Loucy (cell line): ENCODE data around the gene PAX3.

Experiments
- H2AFZ ChIP-seq: fragments of 200-600 bp; sonication (generic); 2 replicates; pipeline ENCODE4 v1.6.0; 2016; ENCODE audit warnings: antibody characterized with exemption, mild to moderate bottlenecking, low read length, moderate library complexity
- H3F3A ChIP-seq: fragments of 200-600 bp; 2 replicates; pipeline ENCODE4 v1.6.0; 2016; ENCODE audit warnings: antibody characterized with exemption, low read depth, mild to moderate bottlenecking
- H3K27me3 ChIP-seq: fragments of 200-600 bp; sonication (generic); 2 replicates; pipeline ENCODE4 v1.6.1; 2014; ENCODE audit warnings: low read length, mild to moderate bottlenecking; ENCODE audit not compliant: insufficient read depth, poor library complexity, severe bottlenecking
- H3K36me3 ChIP-seq: fragments of 200-600 bp; sonication (generic); 2 replicates; pipeline ENCODE4 v1.6.1; 2016; ENCODE audit warnings: low read length; ENCODE audit not compliant: insufficient read depth
- H3K4me1 ChIP-seq: fragments of 200-600 bp; sonication (generic); 2 replicates; pipeline ENCODE4 v1.5.1; 2014; ENCODE audit warnings: low read length, mild to moderate bottlenecking; ENCODE audit not compliant: insufficient read depth, poor library complexity, severe bottlenecking
- H3K4me2 ChIP-seq: fragments of 200-600 bp; sonication (generic); 2 replicates; pipeline ENCODE4 v1.6.0; 2014; ENCODE audit warnings: antibody characterized with exemption, low read length, low read depth, mild to moderate bottlenecking; ENCODE audit not compliant: poor library complexity, severe bottlenecking
- H3K4me3 ChIP-seq: fragments of 200-600 bp; sonication (generic); 2 replicates; pipeline ENCODE4 v1.5.1; 2014; ENCODE audit warnings: low read length, mild to moderate bottlenecking, mixed read lengths; ENCODE audit not compliant: poor library complexity, severe bottlenecking
- H3K79me2 ChIP-seq: fragments of 200-600 bp; sonication (generic); 2 replicates; pipeline ENCODE4 v1.6.1; 2014; ENCODE audit warnings: low read length; ENCODE audit not compliant: insufficient read depth
- H3K9ac ChIP-seq: fragments of 200-600 bp; sonication (generic); 2 replicates; pipeline ENCODE4 v1.6.0; 2014; ENCODE audit warnings: mild to moderate bottlenecking, low read depth, low read length, moderate library complexity; ENCODE audit not compliant: poor library complexity, severe bottlenecking
- H3K9me2 ChIP-seq: fragments of 200-600 bp; sonication (generic); replicated peaks from 2 replicates; pipeline ENCODE4 v1.6.1; 2016; ENCODE audit warnings: low read depth, low read length, mixed read lengths
- H3K9me3 ChIP-seq: fragments of 200-600 bp; sonication (generic); 2 replicates; pipeline ENCODE4 v1.6.1; 2014; ENCODE audit warnings: mild to moderate bottlenecking, antibody characterized with exemption, low read length, low read depth; ENCODE audit not compliant: insufficient read depth
- H4K20me1 ChIP-seq: fragments of 200-600 bp; sonication (generic); 2 replicates; pipeline ENCODE4 v1.6.0; 2014; ENCODE audit warnings: antibody characterized with exemption, low read length, mild to moderate bottlenecking; ENCODE audit not compliant: insufficient read depth, poor library complexity, severe bottlenecking
- EZH2phosphoT487 ChIP-seq: fragments of 200-600 bp; IDR thresholded peaks from 2 replicates; pipeline ENCODE4 v1.6.1; 2018; ENCODE audit warnings: antibody characterized with exemption, mild to moderate bottlenecking, moderate library complexity, borderline replicate concordance
- TF ChIP-seq, protein P1 (sequence below): fragments of 200-600 bp; sonication (generic); conservative IDR thresholded peaks from 2 replicates; pipeline ENCODE4 v1.5.1; 2014; ENCODE audit warnings: mild to moderate bottlenecking, antibody characterized with exemption, low read length

PAX3 gene

GRCh38 chr2:222303828-222304736 is 5.3 kb upstream of the PAX3 start:
- no peaks in the 10 kb centered on the region for H3K79me2 ChIP-seq
- no peaks in the 10 kb centered on the region for H3K36me3 ChIP-seq
- no peak overlapping the region for H3K4me2 ChIP-seq
- H4K20me1 ChIP-seq = no peaks in the 10 kb centered on the region
- no peaks in the 10 kb centered on the region for H3K4me1 ChIP-seq
- H3F3A ChIP-seq = no peaks in the 10 kb centered on the region
- TF ChIP-seq, protein P1, sequence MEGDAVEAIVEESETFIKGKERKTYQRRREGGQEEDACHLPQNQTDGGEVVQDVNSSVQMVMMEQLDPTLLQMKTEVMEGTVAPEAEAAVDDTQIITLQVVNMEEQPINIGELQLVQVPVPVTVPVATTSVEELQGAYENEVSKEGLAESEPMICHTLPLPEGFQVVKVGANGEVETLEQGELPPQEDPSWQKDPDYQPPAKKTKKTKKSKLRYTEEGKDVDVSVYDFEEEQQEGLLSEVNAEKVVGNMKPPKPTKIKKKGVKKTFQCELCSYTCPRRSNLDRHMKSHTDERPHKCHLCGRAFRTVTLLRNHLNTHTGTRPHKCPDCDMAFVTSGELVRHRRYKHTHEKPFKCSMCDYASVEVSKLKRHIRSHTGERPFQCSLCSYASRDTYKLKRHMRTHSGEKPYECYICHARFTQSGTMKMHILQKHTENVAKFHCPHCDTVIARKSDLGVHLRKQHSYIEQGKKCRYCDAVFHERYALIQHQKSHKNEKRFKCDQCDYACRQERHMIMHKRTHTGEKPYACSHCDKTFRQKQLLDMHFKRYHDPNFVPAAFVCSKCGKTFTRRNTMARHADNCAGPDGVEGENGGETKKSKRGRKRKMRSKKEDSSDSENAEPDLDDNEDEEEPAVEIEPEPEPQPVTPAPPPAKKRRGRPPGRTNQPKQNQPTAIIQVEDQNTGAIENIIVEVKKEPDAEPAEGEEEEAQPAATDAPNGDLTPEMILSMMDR = no peak
- TF ChIP-seq EZH2phosphoT487 = no peak
- H2AFZ ChIP-seq = no peak overlapping the region
- H3K27me3 ChIP-seq = no peaks in the 10 kb centered on the region
- H3K9me2 ChIP-seq = no peaks in the 10 kb centered on the region
- no peak overlapping the region for H3K4me3 ChIP-seq
- H3K9me3 ChIP-seq = peaks cover 3% of the 10 kb centered on the region; the same call in 1 of the 2 replicates
- H3K9ac ChIP-seq = no peak overlapping the region

DNA sequence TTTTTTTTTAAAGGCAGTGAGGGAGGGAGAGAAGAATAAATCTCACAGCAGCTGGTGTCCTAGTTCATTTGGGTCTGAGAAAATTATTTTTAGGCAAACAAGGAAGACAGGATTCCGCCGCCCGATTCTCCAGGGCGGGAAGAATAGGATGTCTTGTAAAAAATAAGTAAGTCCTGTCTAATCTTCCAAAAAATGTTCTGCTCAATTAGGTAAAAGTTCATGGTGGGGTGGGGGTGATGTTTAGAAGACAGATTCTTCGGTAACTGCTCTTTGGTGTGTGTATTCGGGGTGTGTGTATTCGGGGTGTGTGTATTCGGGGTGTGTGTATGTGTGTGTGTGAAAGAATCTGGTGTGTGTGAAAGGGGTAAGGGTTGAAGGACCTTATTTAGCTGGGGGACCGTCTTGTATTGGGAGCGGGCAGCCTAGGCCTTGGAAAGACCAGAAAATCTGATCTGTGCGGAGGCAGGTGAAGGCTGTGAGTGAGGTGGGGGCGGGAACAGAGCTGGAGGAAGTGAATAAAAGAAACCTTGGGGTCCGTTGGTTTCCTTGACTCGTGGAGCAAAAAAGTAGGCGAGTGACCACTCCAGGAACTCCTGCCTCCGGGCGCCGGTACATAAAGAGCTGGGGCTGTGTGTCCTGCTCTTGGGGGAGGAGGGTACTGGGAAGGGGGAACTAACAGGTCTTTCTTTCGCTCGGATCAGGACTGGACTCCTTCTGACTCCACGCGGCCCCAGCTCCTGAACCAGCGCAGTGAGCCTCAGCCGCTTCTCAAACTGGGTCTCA is 4.4 kb upstream of the PAX3 start:
- TF ChIP-seq, protein P1 = no peak
- TF ChIP-seq EZH2phosphoT487 = no peak
- no peaks in the 10 kb centered on the region for H3K27me3 ChIP-seq

DNA sequence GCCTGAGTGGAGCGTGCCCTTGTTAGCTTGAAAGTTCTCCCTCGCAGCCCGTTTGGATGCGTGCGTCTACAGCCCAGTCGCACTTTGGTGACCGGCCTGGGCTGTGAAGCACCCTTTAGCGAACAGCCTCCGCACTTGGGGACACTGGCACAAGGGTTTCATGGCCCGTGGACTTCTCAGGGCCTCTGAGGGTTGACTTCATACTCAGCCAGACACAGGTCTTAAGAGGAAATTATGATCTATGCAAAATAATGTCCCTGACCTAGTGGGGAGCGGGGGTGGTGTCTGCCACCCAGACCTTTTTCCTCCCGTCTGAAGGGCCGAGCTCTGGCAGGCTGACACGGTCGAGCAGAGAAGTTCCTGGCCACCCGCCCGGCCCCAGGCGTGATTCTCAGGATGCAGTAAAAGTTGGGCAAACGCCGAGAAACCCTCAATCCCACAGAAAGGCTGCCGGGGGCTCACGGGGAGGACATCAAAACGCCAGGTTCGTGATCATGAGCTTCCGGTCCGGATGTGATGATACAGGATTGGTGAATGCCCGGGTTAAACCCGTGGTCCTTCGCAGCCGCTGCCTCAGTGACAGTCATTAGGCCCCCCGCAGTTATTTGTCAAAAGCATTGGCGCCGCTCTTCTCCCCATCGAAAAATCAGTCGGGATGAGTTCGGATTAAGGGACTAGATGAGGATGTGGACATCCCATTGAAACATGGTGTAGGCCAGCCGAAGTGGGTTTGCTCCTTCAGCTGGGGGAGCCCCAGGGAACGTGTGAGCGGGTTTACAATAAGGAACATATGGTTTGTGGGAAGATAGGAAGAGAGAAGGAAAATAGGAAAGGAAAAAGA is 3.6 kb upstream of the PAX3 start:
- Histone ChIP-seq H3K9me2 (no peaks in the 10 kb centered on the region), H3K4me2 (no peak overlapping the region), H3K9me3 (peaks cover 3% of the 10 kb centered on the region; the same call in 1 of the 2 replicates), H3K4me1 (no peaks in the 10 kb centered on the region), H4K20me1 (no peaks in the 10 kb centered on the region), H3F3A (no peaks in the 10 kb centered on the region), H3K4me3 (no peak overlapping the region), H2AFZ (no peak overlapping the region), H3K27me3 (no peaks in the 10 kb centered on the region), H3K9ac (no peak overlapping the region), H3K79me2 (no peaks in the 10 kb centered on the region), H3K36me3 (no peaks in the 10 kb centered on the region)
- TF ChIP-seq EZH2phosphoT487 = no peak

More for the DNA sequence above, 4.4 kb upstream of the PAX3 start:
- Histone ChIP-seq H3K9me3 (peaks cover 3% of the 10 kb centered on the region; the same call in 1 of the 2 replicates), H3K9me2 (no peaks in the 10 kb centered on the region), H3K79me2 (no peaks in the 10 kb centered on the region), H4K20me1 (no peaks in the 10 kb centered on the region), H3K4me2 (no peak overlapping the region), H2AFZ (no peak overlapping the region), H3K4me3 (no peak overlapping the region), H3F3A (no peaks in the 10 kb centered on the region), H3K9ac (no peak overlapping the region), H3K36me3 (no peaks in the 10 kb centered on the region), H3K4me1 (no peaks in the 10 kb centered on the region)
